B cell (primary cell): ENCODE measurements around the gene MYL6. TPM values are rescaled to one million over a fixed set of nuclear protein-coding genes. Genes with fewer than 3 reads are reported as not detected.
"Not testable (repeated sequence)": the region's sequence is repeated elsewhere in the genome, so short reads cannot be mapped to it uniquely, and the experiment has no call there.

Experiments used
- ATAC-seq: fragments of 200-7000 bp; cut with Tn5 transposase; one replicate; pipeline ENCODE4 v1.10.0; 2021; ENCODE audit warnings: low read depth, mild to moderate bottlenecking, moderate number of reproducible peaks, moderate library complexity
- CTCF ChIA-PET: fragments of 350-600 bp; sonication (Branson Sonifier 250); formaldehyde crosslinking; loops from one replicate; lab custom pipeline; 2021; ENCODE audit warnings: antibody characterized with exemption, inconsistent platforms; lab: Charles Lee
- POLR2A ChIA-PET: fragments of 350-600 bp; sonication (Branson Sonifier 250); formaldehyde crosslinking; loops from one replicate; lab custom pipeline; 2021; ENCODE audit warnings: antibody characterized with exemption; lab: Charles Lee
- DNase-seq: peaks from one replicate; pipeline ENCODE4 v3.0.0; 2013
- H2AFZ ChIP-seq: 2 replicates; pipeline ENCODE4 v1.6.1; 2012; ENCODE audit warnings: mild to moderate bottlenecking, low read depth, low read length; ENCODE audit not compliant: insufficient read depth, poor library complexity, severe bottlenecking
- H3K27ac ChIP-seq, 2 donors: 1 replicate in 1 of 2; 2 replicates in 1 of 2; pipeline ENCODE4 v1.5.1; 2012 to 2013; ENCODE audit warnings: low read length in 2 of 2, mild to moderate bottlenecking in 2 of 2, moderate library complexity in 1 of 2
- H3K27me3 ChIP-seq, 4 experiments: fragments of 200-600 bp in 1 of 4; sonication (generic) in 1 of 4; replicated peaks in 1 of 4; 1 replicate in 2 of 4; 2 replicates in 2 of 4; pipeline versions ENCODE4 v1.6.1 to v1.7.0; 2013 to 2016; ENCODE audit warnings: low read length in 3 of 4, mild to moderate bottlenecking in 2 of 4, mixed read lengths in 1 of 4, moderate library complexity in 1 of 4; ENCODE audit not compliant: insufficient read depth in 4 of 4, control insufficient read depth in 3 of 4; ENCODE audit errors: control extremely low read depth in 1 of 4
- H3K36me3 ChIP-seq, 2 experiments: replicated peaks in 1 of 2; 1 replicate in 1 of 2; 2 replicates in 1 of 2; pipeline versions ENCODE4 v1.6.1 to v1.7.1; 2013; ENCODE audit warnings: low read length in 1 of 2; ENCODE audit not compliant: insufficient read depth in 2 of 2, control insufficient read depth in 1 of 2; ENCODE audit errors: control extremely low read depth in 1 of 2, extremely low read depth in 1 of 2
- H3K4me1 ChIP-seq, 2 donors: fragments of 200-600 bp in 1 of 2; sonication (generic) in 1 of 2; 1 replicate in 1 of 2; 2 replicates in 1 of 2; pipeline versions ENCODE4 v1.5.1 to v1.6.1; 2013 to 2017; ENCODE audit warnings: low read length in 2 of 2; ENCODE audit not compliant: control insufficient read depth in 2 of 2, insufficient read depth in 2 of 2
- H3K4me2 ChIP-seq: replicated peaks from 2 replicates; pipeline ENCODE3; 2012; ENCODE audit warnings: mild to moderate bottlenecking, low read depth, low read length; ENCODE audit not compliant: poor library complexity, severe bottlenecking
- H3K4me3 ChIP-seq, 5 experiments: fragments of 200-600 bp in 1 of 5; sonication (generic) in 1 of 5; 1 replicate in 3 of 5; 2 replicates in 2 of 5; pipeline versions ENCODE4 v1.5.1 to v1.7.0; 2011 to 2016; ENCODE audit warnings: low read length in 4 of 5, mild to moderate bottlenecking in 4 of 5, low read depth in 2 of 5, control low read depth in 1 of 5, moderate library complexity in 1 of 5; ENCODE audit not compliant: insufficient read depth in 1 of 5; ENCODE audit errors: control extremely low read depth in 1 of 5, extremely low read depth in 1 of 5
- H3K79me2 ChIP-seq: fragments of 200-600 bp; sonication (generic); one replicate; pipeline ENCODE4 v1.6.0; 2016; ENCODE audit warnings: low read length; ENCODE audit not compliant: control insufficient read depth, insufficient read depth
- H3K9ac ChIP-seq: fragments of 200-600 bp; sonication (generic); 2 replicates; pipeline ENCODE4 v1.6.1; 2017; ENCODE audit warnings: mild to moderate bottlenecking, low read length, moderate library complexity
- H3K9me3 ChIP-seq, 3 donors: one replicate each; pipeline versions ENCODE4 v1.6.1 to v1.7.1; 2013; ENCODE audit warnings: low read length in 2 of 3; ENCODE audit not compliant: control insufficient read depth in 2 of 3, insufficient read depth in 1 of 3; ENCODE audit errors: control extremely low read depth in 1 of 3
- H4K20me1 ChIP-seq: 2 replicates; pipeline ENCODE4 v1.6.0; 2012; ENCODE audit warnings: mild to moderate bottlenecking, low read length; ENCODE audit not compliant: insufficient read depth, control insufficient read depth, poor library complexity, severe bottlenecking
- H3K27ac Mint-ChIP-seq: one replicate; pipeline ENCODE4 v1.8.0; 2021; ENCODE audit warnings: mixed read lengths
- H3K27me3 Mint-ChIP-seq: one replicate; pipeline ENCODE4 v1.8.0; 2021; ENCODE audit warnings: mixed read lengths
- H3K4me1 Mint-ChIP-seq: one replicate; pipeline ENCODE4 v1.8.0; 2021; ENCODE audit warnings: mixed read lengths
- H3K4me3 Mint-ChIP-seq: one replicate; pipeline ENCODE4 v1.8.0; 2021; ENCODE audit warnings: mixed read lengths
- H3K9me3 Mint-ChIP-seq: one replicate; pipeline ENCODE4 v1.8.0; 2022; ENCODE audit warnings: mixed read lengths; ENCODE audit not compliant: insufficient read depth
- CTCF ChIP-seq: fragments of 200-600 bp; IDR thresholded peaks from one replicate; pipeline ENCODE4 v1.8.0; 2022; ENCODE audit warnings: antibody characterized with exemption, mild to moderate bottlenecking
- EZH2 ChIP-seq: IDR thresholded peaks from 2 replicates; pipeline ENCODE4 v1.6.1; 2012; ENCODE audit warnings: borderline replicate concordance, low read depth, mild to moderate bottlenecking, moderate library complexity, low read length; ENCODE audit not compliant: insufficient read depth, poor library complexity, severe bottlenecking
- WGBS: methylation state at CpG from one replicate; pipeline ENCODE4 v1.1.5; 2013; ENCODE audit warnings: missing lambda C conversion rate; ENCODE audit not compliant: insufficient coverage; 5-methylcytosine and 5-hydroxymethylcytosine counted together
- intact Hi-C: fragments of 100-400 bp; cut with micrococcal nuclease; formaldehyde crosslinking; loops from one replicate; pipeline ENCODE4 v1.10.0; 2022
- polyA plus RNA-seq: library from polyadenylated mRNA; depleted of rRNA; stranded (reverse); fragments of >200 nt; gene quantifications from 2 replicates; pipeline ENCODE4 v1.2.3, GENCODE V29; 2012
- total RNA-seq, 2 donors: library from RNA; stranded (reverse); fragments of 120-200 nt in 1 of 2; gene quantifications; 1 replicate in 1 of 2; 2 replicates in 1 of 2; pipeline versions ENCODE4 v1.2.3 to v1.2.4, GENCODE V29; 2013 to 2022

The MYL6 gene
- total and polyA plus RNA-seq, 2 donors (not counting 1 experiment from before 2014, with no cell fraction given) = 675 to 711 TPM

GRCh38 chr12:56156464-56157200 is 1.5 kb upstream of the MYL6 start:
- Mint-ChIP-seq H3K27ac (peak overlapping the region; percentile 97), H3K4me1 (peaks cover 56% of the 10 kb centered on the region), H3K4me3 (peak overlapping the region; percentile 96)
- H3K9ac ChIP-seq = peak overlapping the region; percentile 89
- H3K27ac ChIP-seq = peak overlapping the region; percentile 54 to 88
- peaks cover 10% of the 10 kb centered on the region for H4K20me1 ChIP-seq
- H3K27me3 ChIP-seq, ATAC-seq, DNase-seq, H3K9me3 ChIP-seq, H3K27me3 Mint-ChIP-seq, H3K9me3 Mint-ChIP-seq: not testable (repeated sequence)
- H3K79me2 ChIP-seq = peaks cover 80% of the 10 kb centered on the region
- WGBS = 90% methylated on average over 14 of the region's 21 CpGs
- peaks cover 0 to 22% of the 10 kb centered on the region in 2 experiments for H3K36me3 ChIP-seq
- ChIA-PET CTCF (interaction anchor here (0.7 to 2.9 kb wide), 7 partner anchors 9 to 38 kb away, joined by 3 to 11 read pairs (median 5); partner anchors contain the start of genes ESYT1, SMARCC2 and ZC3H10), POLR2A (interaction anchor here (0.7 to 4.1 kb wide), 6 partner anchors 27 to 347 kb away, joined by 4 to 44 read pairs (median 8); partner anchors contain the start of genes ESYT1, SMARCC2 and ZC3H10)
- intact Hi-C loops = loop anchor here (1.0 to 10.0 kb wide), 3 partner anchors 30 to 918 kb away; partner anchors contain the start of genes NEMP1, RPL41 and ZC3H10
- peaks cover 30 to 53% of the 10 kb centered on the region in 2 donors for H3K4me1 ChIP-seq
- H2AFZ ChIP-seq = peak overlapping the region; percentile 73
- peak overlapping the region; percentile 78 for H3K4me2 ChIP-seq
- peak overlapping the region; percentile 63 to 97 (median 91) for H3K4me3 ChIP-seq

GRCh38 chr12:56157201-56158028 is 744 bp upstream of the MYL6 start:
- peaks cover 14% of the 10 kb centered on the region for H4K20me1 ChIP-seq
- peaks cover 51% of the 10 kb centered on the region for H3K4me1 Mint-ChIP-seq
- CTCF ChIA-PET = interaction anchor here (0.5 to 2.9 kb wide), 9 partner anchors 8 to 39 kb away, joined by 3 to 17 read pairs (median 5); partner anchors contain the start of genes ESYT1, SMARCC2 and ZC3H10
- POLR2A ChIA-PET = interaction anchor here (0.7 to 4.1 kb wide), 5 partner anchors 30 to 348 kb away, joined by 4 to 44 read pairs (median 13); partner anchors contain the start of genes ESYT1, SMARCC2 and ZC3H10
- peak overlapping the region; percentile 73 for H2AFZ ChIP-seq
- peak; percentile 88 for DNase-seq
- intact Hi-C loops = loop anchor here (1.0 to 10.0 kb wide), 6 partner anchors 31 to 917 kb away; partner anchors contain the start of genes NEMP1, RNF41, RPL41 and SMARCC2
- H3K4me1 ChIP-seq = peaks cover 27 to 48% of the 10 kb centered on the region in 2 donors
- peaks cover 0 to 30% of the 10 kb centered on the region in 2 experiments for H3K36me3 ChIP-seq
- no peaks in the 10 kb centered on the region for H3K9me3 ChIP-seq
- peak overlapping the region; percentile 97 for H3K27ac Mint-ChIP-seq
- H3K4me3 ChIP-seq = peak overlapping the region; percentile 63 to 97 (median 91)
- H3K27me3 Mint-ChIP-seq = no peaks in the 10 kb centered on the region
- peak overlapping the region; percentile 89 for H3K9ac ChIP-seq
- peak; percentile 69 for ATAC-seq
- peak overlapping the region; percentile 96 for H3K4me3 Mint-ChIP-seq
- H3K79me2 ChIP-seq = peaks cover 80% of the 10 kb centered on the region
- peak overlapping the region; percentile 78 for H3K4me2 ChIP-seq
- H3K27ac ChIP-seq = peak overlapping the region; percentile 54 to 88
- WGBS = 2% methylated on average over 41 of the region's 45 CpGs
- no peak for TF ChIP-seq EZH2
- TF ChIP-seq CTCF = peak; percentile 76
- H3K27me3 ChIP-seq = no peaks in the 10 kb centered on the region
- H3K9me3 Mint-ChIP-seq = no peaks in the 10 kb centered on the region
